ENCODE results near the gene RNF187. TPM values are rescaled to one million over a fixed set of nuclear protein-coding genes. Genes with fewer than 3 reads are reported as not detected.

The RNF187 gene
- total RNA-seq, 2 experiments from 2014 or later = 257 to 478 TPM

- intact Hi-C loops (cut with micrococcal nuclease; ENCODE audit: unreplicated experiment) = loop anchor here (10.0 kb wide), 1 partner anchor 108 kb away; no protein-coding TSS in a partner anchor
- Histone ChIP-seq H2AFZ (ENCODE audit: low read length) (no peak overlapping the region), H3K27ac (ENCODE audit: low read depth, low read length, poor library complexity, severe bottlenecking) (no peak overlapping the region), H3K4me2 (ENCODE audit: low read length) (no peak overlapping the region), H4K20me1 (ENCODE audit: insufficient read depth, low read length) (peaks cover 4% of the 10 kb centered on the region), H3K36me3 (ENCODE audit: insufficient read depth, low read length) (peaks cover 4% of the 10 kb centered on the region; the same call in 1 of the 2 replicates), H3K4me3 (ENCODE audit: low read depth, low read length, poor library complexity, severe bottlenecking) (no peak overlapping the region), H3K9me2 (ENCODE audit: insufficient read depth, low read length) (no peaks in the 10 kb centered on the region), H3K4me1 (ENCODE audit: insufficient read depth, low read length, poor library complexity, severe bottlenecking) (peaks cover 8% of the 10 kb centered on the region), H3K79me2 (ENCODE audit: insufficient read depth, low read depth, low read length) (peaks cover 23% of the 10 kb centered on the region), H3K9me3 (ENCODE audit: low read length) (no peaks in the 10 kb centered on the region)
- TF ChIP-seq CTCF (conservative IDR thresholded peaks at IDR 0.05; ENCODE audit: low read length) (no peak), EZH2phosphoT487 (IDR thresholded peaks at IDR 0.05; ENCODE audit: borderline replicate concordance, low read depth, low read length) (no peak)
- DNase-seq (ENCODE audit: low spot score) = no peak
- ChIA-PET POLR2A (interaction anchor here (0.6 kb wide), 1 partner anchor 32 kb away, joined by 3 read pairs; no protein-coding TSS in a partner anchor), CTCF (ENCODE audit: unreplicated experiment) (no interaction called here)
- BruUV-seq (replicated peaks) = no TSS peak
Measured at GRCh38 chr1:228453022-228453560, 34.1 kb upstream of the RNF187 start.

- H3K9me3 ChIP-seq (ENCODE audit: low read length) = no peaks in the 10 kb centered on the region
- no peak overlapping the region for H3K4me3 ChIP-seq (ENCODE audit: low read depth, low read length, poor library complexity, severe bottlenecking)
- H3K4me2 ChIP-seq (ENCODE audit: low read length) = no peak overlapping the region
- DNase-seq (ENCODE audit: low spot score) = no peak
- H3K4me1 ChIP-seq (ENCODE audit: insufficient read depth, low read length, poor library complexity, severe bottlenecking) = peaks cover 8% of the 10 kb centered on the region
- H4K20me1 ChIP-seq (ENCODE audit: insufficient read depth, low read length) = peaks cover 4% of the 10 kb centered on the region
- H3K27ac ChIP-seq (ENCODE audit: low read depth, low read length, poor library complexity, severe bottlenecking) = no peak overlapping the region
- H3K9me2 ChIP-seq (ENCODE audit: insufficient read depth, low read length) = no peaks in the 10 kb centered on the region
- ChIA-PET POLR2A (interaction anchor here (0.6 kb wide), 1 partner anchor 32 kb away, joined by 3 read pairs; no protein-coding TSS in a partner anchor), CTCF (ENCODE audit: unreplicated experiment) (no interaction called here)
- BruUV-seq (replicated peaks) = no TSS peak
- no peak overlapping the region for H2AFZ ChIP-seq (ENCODE audit: low read length)
- H3K36me3 ChIP-seq (ENCODE audit: insufficient read depth, low read length) = peaks cover 4% of the 10 kb centered on the region; the same call in 1 of the 2 replicates
- TF ChIP-seq CTCF (conservative IDR thresholded peaks at IDR 0.05; ENCODE audit: low read length) (no peak), EZH2phosphoT487 (IDR thresholded peaks at IDR 0.05; ENCODE audit: borderline replicate concordance, low read depth, low read length) (no peak)
- H3K79me2 ChIP-seq (ENCODE audit: insufficient read depth, low read depth, low read length) = peaks cover 23% of the 10 kb centered on the region
- intact Hi-C loops (cut with micrococcal nuclease; ENCODE audit: unreplicated experiment) = loop anchor here (10.0 kb wide), 1 partner anchor 109 kb away; no protein-coding TSS in a partner anchor
Measured at GRCh38 chr1:228453614-228454013, 33.6 kb upstream of the RNF187 start.

GRCh38 chr1:228454238-228454637 lies 32.9 kb upstream of the RNF187 start:
- Histone ChIP-seq H2AFZ (ENCODE audit: low read length) (no peak overlapping the region), H3K27ac (ENCODE audit: low read depth, low read length, poor library complexity, severe bottlenecking) (no peak overlapping the region), H3K79me2 (ENCODE audit: insufficient read depth, low read depth, low read length) (peaks cover 27% of the 10 kb centered on the region), H3K4me3 (ENCODE audit: low read depth, low read length, poor library complexity, severe bottlenecking) (no peak overlapping the region), H3K4me1 (ENCODE audit: insufficient read depth, low read length, poor library complexity, severe bottlenecking) (peaks cover 8% of the 10 kb centered on the region), H3K9me3 (ENCODE audit: low read length) (no peaks in the 10 kb centered on the region), H3K9me2 (ENCODE audit: insufficient read depth, low read length) (no peaks in the 10 kb centered on the region), H3K4me2 (ENCODE audit: low read length) (no peak overlapping the region), H4K20me1 (ENCODE audit: insufficient read depth, low read length) (peaks cover 4% of the 10 kb centered on the region), H3K36me3 (ENCODE audit: insufficient read depth, low read length) (peaks cover 4% of the 10 kb centered on the region; the same call in 1 of the 2 replicates)
- BruUV-seq (replicated peaks) = no TSS peak
- intact Hi-C loops (cut with micrococcal nuclease; ENCODE audit: unreplicated experiment) = loop anchor here (10.0 kb wide), 1 partner anchor 109 kb away; no protein-coding TSS in a partner anchor
- ChIA-PET POLR2A (no interaction called here), CTCF (ENCODE audit: unreplicated experiment) (no interaction called here)
- TF ChIP-seq CTCF (conservative IDR thresholded peaks at IDR 0.05; ENCODE audit: low read length) (no peak), EZH2phosphoT487 (IDR thresholded peaks at IDR 0.05; ENCODE audit: borderline replicate concordance, low read depth, low read length) (no peak)
- DNase-seq (ENCODE audit: low spot score) = no peak
